GM15510 (cell line): Measurements from ENCODE around the gene TAF11.

ENCODE experiments used
- POLR2A ChIP-seq: IDR thresholded peaks from 3 replicates; pipeline ENCODE4 v1.6.1; 2011; ENCODE audit warnings: borderline replicate concordance; ENCODE audit not compliant: insufficient read length; ENCODE audit errors: extremely low read depth

The TAF11 gene

DNA sequence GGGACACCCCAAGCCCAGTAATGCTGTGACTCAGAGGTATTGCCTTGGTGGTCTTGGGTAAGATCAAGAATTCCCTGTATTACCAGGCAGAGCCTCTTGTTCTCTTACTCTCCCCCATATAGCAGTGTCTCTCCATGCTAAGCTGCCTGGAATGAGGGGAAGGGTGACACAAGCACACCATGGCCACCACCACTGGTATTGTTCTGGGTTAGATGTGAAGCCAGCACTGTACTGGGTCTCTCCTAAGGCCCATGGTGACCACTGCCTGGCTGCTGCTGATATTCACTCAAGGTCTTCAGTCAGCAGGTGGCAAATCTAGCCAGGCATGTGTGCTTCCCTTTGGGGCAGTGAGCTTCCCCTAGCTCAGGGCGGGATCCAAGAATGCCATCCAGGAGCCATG lies 36.5 kb downstream of the TAF11 start:
- TF ChIP-seq POLR2A, result no peak

DNA sequence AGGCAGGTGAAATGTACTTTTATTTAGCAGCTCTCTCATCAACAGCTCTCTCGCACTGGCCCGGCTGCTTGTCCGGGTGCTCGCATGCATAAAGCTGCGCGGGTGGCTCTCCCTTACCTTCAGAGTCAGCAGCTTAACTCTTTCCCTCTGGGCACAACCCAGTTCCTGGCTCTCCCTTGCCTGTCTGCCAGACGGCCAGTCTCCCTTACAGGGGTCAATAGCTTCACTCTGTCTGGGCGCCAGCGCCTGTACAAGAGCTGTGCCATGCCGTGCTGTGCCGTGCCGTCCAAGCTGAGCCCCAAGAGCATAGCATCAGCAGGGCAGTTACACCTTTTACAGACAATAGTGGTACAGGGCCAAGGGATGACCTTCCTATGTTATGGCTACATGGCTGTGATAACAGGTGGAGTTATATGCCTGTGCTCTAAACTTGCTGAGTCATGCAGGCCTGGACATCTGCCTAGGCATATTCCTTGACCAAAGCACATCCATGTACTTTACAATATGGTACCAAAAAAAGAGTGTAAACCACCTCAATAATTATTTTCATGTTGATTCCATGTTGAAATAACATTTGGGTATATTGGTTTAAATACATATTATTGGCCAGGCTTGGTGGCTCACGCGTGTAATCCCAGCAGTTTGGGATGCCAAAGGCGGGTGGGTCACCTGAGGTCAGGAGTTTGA lies 48.0 kb downstream of the TAF11 start:
- no peak for TF ChIP-seq POLR2A

DNA sequence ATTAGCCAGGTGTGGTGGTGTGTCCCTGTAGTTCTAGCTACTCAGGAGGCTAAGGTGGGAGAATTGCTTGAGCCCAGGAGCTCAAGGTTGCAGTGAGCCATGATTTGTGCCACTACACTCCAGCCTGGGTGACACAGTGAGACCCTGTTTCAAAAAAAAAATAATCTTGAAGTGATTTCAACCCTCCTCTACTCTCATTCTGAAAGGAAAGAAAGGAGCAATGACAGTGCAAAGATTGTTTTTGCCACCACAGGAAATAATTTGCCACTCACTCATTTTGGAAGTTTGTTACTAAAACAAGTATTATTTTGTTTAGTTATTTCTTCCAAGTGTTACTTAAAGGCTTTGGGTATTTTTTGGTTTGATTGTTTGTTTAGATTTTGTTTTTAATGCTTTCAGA lies 50.3 kb downstream of the TAF11 start:
- no peak for TF ChIP-seq POLR2A

DNA sequence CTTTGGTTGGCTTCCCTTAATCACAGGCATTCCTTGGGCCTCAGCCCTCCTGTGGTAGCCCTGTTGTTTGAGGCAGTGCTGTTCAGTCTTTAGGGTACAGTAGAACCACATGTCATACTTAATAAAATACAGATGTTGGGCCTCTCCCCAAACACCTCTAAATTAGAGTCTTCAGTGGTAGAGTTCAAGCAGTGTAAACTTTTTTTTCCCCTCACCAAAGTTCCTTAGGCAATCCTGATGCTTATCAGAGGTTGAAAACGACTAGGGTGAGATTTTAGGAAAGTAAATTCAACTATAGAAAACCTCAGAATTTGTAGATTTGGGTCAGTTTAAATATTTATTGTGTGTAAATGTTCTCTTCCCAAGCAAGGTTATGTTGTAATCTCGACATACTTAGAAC lies 51.4 kb downstream of the TAF11 start:
- TF ChIP-seq POLR2A, result no peak

DNA sequence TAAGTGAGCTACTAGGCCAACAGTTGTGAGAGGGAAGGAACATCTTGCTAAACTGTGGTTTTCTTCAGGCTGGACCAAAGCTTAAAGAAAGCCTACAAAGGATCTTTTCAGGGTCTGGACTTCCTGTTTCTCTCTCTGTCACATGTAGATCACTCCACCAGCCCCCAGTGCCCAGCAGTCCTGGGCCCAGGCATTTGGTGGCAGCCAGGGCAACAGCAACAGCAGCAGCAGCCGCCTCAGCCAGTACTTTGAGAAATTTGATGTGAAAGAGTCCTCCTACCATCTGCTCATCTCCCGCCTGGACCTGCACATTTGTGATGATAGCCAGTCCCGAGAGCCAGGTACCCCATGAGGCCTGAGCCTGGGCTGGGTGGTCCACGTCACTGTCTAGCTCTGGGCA lies 51.8 kb downstream of the TAF11 start:
- no peak for TF ChIP-seq POLR2A

DNA sequence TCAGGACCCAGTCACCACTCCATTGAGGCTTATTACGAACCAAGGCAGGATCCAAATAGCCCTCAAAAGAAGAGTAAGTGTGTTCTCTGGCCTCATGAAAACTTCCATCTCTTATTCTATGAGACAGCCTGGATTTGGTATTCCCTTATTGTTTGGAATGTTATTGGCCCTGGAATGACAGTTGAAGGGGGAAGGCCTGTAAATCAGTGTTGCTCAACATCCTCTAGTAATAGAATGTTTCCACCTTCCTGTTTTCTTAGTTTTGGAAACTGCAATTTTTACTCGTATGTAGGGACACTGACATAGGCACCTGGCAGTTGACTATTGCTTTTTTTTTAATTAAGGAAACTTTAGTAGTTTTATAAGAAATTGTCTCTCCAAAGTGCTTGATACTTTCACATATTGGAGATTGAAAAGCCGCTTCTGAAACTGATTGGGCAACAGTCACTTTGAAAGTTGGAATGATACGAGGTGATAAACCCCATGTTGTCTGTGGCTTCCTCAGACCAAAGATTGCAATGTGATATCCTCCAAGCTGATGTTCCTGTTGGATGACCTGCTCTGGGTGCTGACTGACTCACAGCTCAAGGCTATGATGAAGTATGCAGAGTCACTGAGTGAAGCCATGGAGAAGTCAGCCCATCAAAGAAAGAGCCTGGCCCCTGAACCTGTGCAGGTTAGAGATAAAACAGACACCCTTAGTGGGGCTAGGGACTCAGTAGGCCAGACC lies 52.9 kb downstream of the TAF11 start:
- TF ChIP-seq POLR2A, result no peak

DNA sequence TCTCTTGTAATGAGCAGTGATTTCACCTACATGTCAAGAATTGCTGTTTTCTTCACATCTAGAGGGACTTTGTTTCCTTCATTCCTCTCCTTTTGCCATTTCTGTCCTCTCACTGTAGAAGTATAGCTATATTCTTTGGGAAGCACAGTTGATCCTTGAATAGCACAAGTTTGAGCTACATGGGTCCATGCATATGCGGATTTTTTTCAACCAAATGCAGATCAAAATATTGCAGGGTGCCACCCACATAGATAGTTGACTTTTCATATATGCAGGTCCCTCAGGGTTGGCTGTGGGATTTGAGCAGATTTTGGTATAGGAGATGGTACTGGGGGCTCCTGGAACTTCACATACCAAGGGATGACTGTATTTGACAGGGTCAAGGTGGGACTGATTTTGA lies 54.9 kb downstream of the TAF11 start:
- TF ChIP-seq POLR2A, result no peak

DNA sequence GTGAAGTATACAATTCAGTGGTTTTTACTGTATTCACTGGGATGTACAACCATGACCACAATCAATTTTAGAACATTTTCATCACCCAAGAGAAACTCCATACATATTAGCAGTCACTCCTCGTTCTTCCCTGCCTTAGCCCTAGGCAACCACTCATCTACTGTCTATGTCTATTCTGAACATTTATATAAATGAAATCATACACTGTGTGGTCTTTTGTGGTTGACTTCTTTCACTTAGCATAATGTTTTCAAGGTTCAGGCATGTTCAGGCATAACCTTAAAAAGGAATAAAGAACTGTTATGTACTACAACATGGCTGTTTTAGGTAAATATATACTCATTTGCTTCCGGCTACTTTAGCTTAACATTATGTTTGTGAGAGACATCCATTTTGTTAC lies 58.7 kb downstream of the TAF11 start:
- TF ChIP-seq POLR2A, result no peak
